Liver (tissue), 9 donors: ENCODE data around the gene TRHDE. TPM values are rescaled to one million over a fixed set of nuclear protein-coding genes. Genes with fewer than 3 reads are reported as not detected.

Source experiments
- DNase-seq: peaks from one replicate; pipeline ENCODE4 v3.0.0-alpha.2; 2017; ENCODE audit warnings: low spot score
- H3K27ac ChIP-seq, 2 donors: one replicate each; pipeline ENCODE4 v1.7.0; 2013; ENCODE audit warnings: inconsistent platforms in 2 of 2, low read length in 2 of 2, control low read depth in 1 of 2, low read depth in 1 of 2, mild to moderate bottlenecking in 1 of 2
- H3K27me3 ChIP-seq, 4 donors: one replicate each; pipeline versions ENCODE4 v1.6.1 to v1.7.0; 2013; ENCODE audit warnings: low read length in 3 of 4, inconsistent platforms in 1 of 4, mild to moderate bottlenecking in 1 of 4, moderate library complexity in 1 of 4; ENCODE audit not compliant: control insufficient read depth in 4 of 4, insufficient read depth in 4 of 4
- H3K36me3 ChIP-seq, 4 donors: one replicate each; pipeline versions ENCODE4 v1.6.1 to v1.7.0; 2013; ENCODE audit warnings: low read length in 3 of 4, mild to moderate bottlenecking in 3 of 4, low read depth in 1 of 4, moderate library complexity in 1 of 4; ENCODE audit not compliant: control insufficient read depth in 4 of 4, insufficient read depth in 3 of 4
- H3K4me1 ChIP-seq, 4 donors: one replicate each; pipeline versions ENCODE4 v1.6.1 to v1.7.0; 2013; ENCODE audit warnings: low read length in 3 of 4, mild to moderate bottlenecking in 3 of 4, moderate library complexity in 1 of 4; ENCODE audit not compliant: control insufficient read depth in 4 of 4, insufficient read depth in 4 of 4
- H3K4me3 ChIP-seq, 3 donors: one replicate each; pipeline versions ENCODE4 v1.6.1 to v1.7.0; 2013; ENCODE audit warnings: low read length in 3 of 3, control low read depth in 1 of 3, low read depth in 1 of 3, mild to moderate bottlenecking in 1 of 3
- H3K9ac ChIP-seq, 2 donors: one replicate each; pipeline ENCODE4 v1.7.0; 2013; ENCODE audit warnings: low read length in 2 of 2, mild to moderate bottlenecking in 2 of 2, moderate library complexity in 2 of 2, control low read depth in 1 of 2, low read depth in 1 of 2
- H3K9me3 ChIP-seq, 4 donors: one replicate each; pipeline versions ENCODE4 v1.6.1 to v1.7.0; 2013; ENCODE audit warnings: low read length in 3 of 4; ENCODE audit not compliant: control insufficient read depth in 4 of 4
- CTCF ChIP-seq: fragments of 150-350 bp; IDR thresholded peaks from 2 replicates; pipeline ENCODE4 v1.5.1; 2017; ENCODE audit warnings: improper control_type of control experiment, low read depth, low read length; ENCODE audit not compliant: missing input control
- EGR1 ChIP-seq, 2 donors: IDR thresholded peaks; 2 replicates each; pipeline ENCODE4 v1.6.1; 2016 to 2018; ENCODE audit warnings: antibody characterized with exemption in 2 of 2, low read depth in 2 of 2
- FOXA2 ChIP-seq: IDR thresholded peaks from 2 replicates; pipeline ENCODE4 v1.6.1; 2016; ENCODE audit warnings: antibody characterized with exemption
- HNF4A ChIP-seq, 2 donors: conservative IDR thresholded peaks; 2 replicates each; pipeline ENCODE4 v1.6.1; 2016; ENCODE audit warnings: antibody characterized with exemption in 2 of 2, mild to moderate bottlenecking in 2 of 2
- HNF4G ChIP-seq: IDR thresholded peaks from 2 replicates; pipeline ENCODE4 v1.6.1; 2016; ENCODE audit warnings: antibody characterized with exemption
- JUND ChIP-seq, 2 donors: IDR thresholded peaks; 2 replicates each; pipeline ENCODE4 v1.6.1; 2016; ENCODE audit warnings: antibody characterized with exemption in 2 of 2
- MAX ChIP-seq: IDR thresholded peaks from 2 replicates; pipeline ENCODE4 v1.6.1; 2016; ENCODE audit warnings: antibody characterized with exemption
- RXRA ChIP-seq, 2 donors: IDR thresholded peaks; 2 replicates each; pipeline ENCODE4 v1.6.1; 2017 to 2018; ENCODE audit warnings: antibody characterized with exemption in 2 of 2, mild to moderate bottlenecking in 1 of 2
- SP1 ChIP-seq: IDR thresholded peaks from 2 replicates; pipeline ENCODE4 v1.6.1; 2018; ENCODE audit warnings: antibody characterized with exemption, mild to moderate bottlenecking
- TAF1 ChIP-seq: conservative IDR thresholded peaks from 2 replicates; pipeline ENCODE4 v1.6.1; 2016; ENCODE audit warnings: antibody characterized with exemption, mild to moderate bottlenecking
- YY1 ChIP-seq: IDR thresholded peaks from 2 replicates; pipeline ENCODE4 v1.6.1; 2016; ENCODE audit warnings: antibody characterized with exemption, mild to moderate bottlenecking
- WGBS: extraction: QIAGEN DNeasy Blood & Tissue Kit; methylation state at CpG from one replicate; pipeline ENCODE4 v1.1.7; 2013; 5-methylcytosine and 5-hydroxymethylcytosine counted together
- polyA plus RNA-seq, 2 donors: library from polyadenylated mRNA; stranded (reverse) in 1 of 2; unstranded in 1 of 2; fragments of 200-250 nt in 1 of 2; fragments of >200 nt in 1 of 2; fragmentation: Nextera tagmentation in 1 of 2; extraction: Ambion mirVana in 1 of 2; gene quantifications; one replicate each; pipeline versions ENCODE4 v1.2.1 to v1.2.3, GENCODE V29; 2013 to 2015
- total RNA-seq, 2 donors: library from RNA; depleted of rRNA; stranded (reverse); fragments of >200 nt; gene quantifications; one replicate each; pipeline ENCODE4 v1.2.3, GENCODE V29; 2014
- TF ChIP-seq, protein P1 (sequence below): IDR thresholded peaks from 2 replicates; pipeline ENCODE4 v1.6.1; 2016; ENCODE audit warnings: antibody characterized with exemption, mild to moderate bottlenecking
- TF ChIP-seq, protein P2 (sequence below): IDR thresholded peaks from 2 replicates; pipeline ENCODE4 v1.6.1; 2016; ENCODE audit warnings: antibody characterized with exemption
- donor health status: healthy.
- donor health status: healthy.
- donor health status: healthy.
- donor health status: healthy.
- donor health status: healthy.

Gene TRHDE
- total and polyA plus RNA-seq, 4 donors: 0.05 to 0.17 (median 0.14) TPM; not detected in 1

DNA sequence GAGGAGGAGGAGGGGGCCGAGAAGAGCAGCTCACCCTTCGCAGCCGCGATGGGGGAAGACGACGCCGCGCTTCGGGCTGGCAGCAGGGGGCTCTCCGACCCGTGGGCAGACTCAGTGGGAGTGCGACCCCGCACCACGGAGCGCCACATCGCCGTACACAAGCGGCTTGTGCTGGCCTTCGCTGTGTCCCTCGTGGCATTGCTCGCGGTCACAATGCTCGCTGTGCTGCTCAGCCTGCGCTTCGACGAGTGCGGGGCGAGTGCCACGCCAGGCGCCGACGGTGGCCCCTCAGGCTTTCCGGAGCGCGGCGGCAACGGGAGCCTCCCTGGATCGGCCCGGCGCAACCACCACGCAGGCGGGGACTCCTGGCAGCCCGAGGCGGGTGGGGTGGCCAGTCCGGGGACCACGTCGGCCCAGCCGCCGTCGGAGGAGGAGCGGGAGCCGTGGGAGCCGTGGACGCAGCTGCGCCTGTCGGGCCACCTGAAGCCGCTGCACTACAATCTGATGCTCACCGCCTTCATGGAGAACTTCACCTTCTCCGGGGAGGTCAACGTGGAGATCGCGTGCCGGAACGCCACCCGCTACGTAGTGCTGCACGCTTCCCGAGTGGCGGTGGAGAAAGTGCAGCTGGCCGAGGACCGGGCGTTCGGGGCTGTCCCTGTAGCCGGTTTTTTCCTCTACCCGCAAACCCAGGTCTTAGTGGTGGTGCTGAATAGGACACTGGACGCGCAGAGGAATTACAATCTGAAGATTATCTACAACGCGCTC, 745 bp downstream of the TRHDE start (continued):
- TF ChIP-seq, protein P1, sequence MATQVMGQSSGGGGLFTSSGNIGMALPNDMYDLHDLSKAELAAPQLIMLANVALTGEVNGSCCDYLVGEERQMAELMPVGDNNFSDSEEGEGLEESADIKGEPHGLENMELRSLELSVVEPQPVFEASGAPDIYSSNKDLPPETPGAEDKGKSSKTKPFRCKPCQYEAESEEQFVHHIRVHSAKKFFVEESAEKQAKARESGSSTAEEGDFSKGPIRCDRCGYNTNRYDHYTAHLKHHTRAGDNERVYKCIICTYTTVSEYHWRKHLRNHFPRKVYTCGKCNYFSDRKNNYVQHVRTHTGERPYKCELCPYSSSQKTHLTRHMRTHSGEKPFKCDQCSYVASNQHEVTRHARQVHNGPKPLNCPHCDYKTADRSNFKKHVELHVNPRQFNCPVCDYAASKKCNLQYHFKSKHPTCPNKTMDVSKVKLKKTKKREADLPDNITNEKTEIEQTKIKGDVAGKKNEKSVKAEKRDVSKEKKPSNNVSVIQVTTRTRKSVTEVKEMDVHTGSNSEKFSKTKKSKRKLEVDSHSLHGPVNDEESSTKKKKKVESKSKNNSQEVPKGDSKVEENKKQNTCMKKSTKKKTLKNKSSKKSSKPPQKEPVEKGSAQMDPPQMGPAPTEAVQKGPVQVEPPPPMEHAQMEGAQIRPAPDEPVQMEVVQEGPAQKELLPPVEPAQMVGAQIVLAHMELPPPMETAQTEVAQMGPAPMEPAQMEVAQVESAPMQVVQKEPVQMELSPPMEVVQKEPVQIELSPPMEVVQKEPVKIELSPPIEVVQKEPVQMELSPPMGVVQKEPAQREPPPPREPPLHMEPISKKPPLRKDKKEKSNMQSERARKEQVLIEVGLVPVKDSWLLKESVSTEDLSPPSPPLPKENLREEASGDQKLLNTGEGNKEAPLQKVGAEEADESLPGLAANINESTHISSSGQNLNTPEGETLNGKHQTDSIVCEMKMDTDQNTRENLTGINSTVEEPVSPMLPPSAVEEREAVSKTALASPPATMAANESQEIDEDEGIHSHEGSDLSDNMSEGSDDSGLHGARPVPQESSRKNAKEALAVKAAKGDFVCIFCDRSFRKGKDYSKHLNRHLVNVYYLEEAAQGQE: no peak
- TF ChIP-seq FOXA2 (no peak), YY1 (no peak)

GRCh38 chr12:72273499-72273837, 1.3 kb downstream of the TRHDE start:
- peaks cover 0 to 7% (median under 1%) of the 10 kb centered on the region in 4 donors for H3K27me3 ChIP-seq
- H3K4me1 ChIP-seq: peaks cover 12 to 33% (median 24%) of the 10 kb centered on the region in 4 donors
- H3K9ac ChIP-seq: no peak overlapping the region
- peak overlapping the region; percentile 40 to 52 for H3K27ac ChIP-seq
- no peak for TF ChIP-seq HNF4G
- no peak for TF ChIP-seq SP1
- TF ChIP-seq EGR1 (IDR thresholded peaks at IDR 0.05; ENCODE audit: low read depth in 2 of 2): no peak
- TF ChIP-seq, protein P2, sequence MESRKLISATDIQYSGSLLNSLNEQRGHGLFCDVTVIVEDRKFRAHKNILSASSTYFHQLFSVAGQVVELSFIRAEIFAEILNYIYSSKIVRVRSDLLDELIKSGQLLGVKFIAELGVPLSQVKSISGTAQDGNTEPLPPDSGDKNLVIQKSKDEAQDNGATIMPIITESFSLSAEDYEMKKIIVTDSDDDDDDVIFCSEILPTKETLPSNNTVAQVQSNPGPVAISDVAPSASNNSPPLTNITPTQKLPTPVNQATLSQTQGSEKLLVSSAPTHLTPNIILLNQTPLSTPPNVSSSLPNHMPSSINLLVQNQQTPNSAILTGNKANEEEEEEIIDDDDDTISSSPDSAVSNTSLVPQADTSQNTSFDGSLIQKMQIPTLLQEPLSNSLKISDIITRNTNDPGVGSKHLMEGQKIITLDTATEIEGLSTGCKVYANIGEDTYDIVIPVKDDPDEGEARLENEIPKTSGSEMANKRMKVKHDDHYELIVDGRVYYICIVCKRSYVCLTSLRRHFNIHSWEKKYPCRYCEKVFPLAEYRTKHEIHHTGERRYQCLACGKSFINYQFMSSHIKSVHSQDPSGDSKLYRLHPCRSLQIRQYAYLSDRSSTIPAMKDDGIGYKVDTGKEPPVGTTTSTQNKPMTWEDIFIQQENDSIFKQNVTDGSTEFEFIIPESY: no peak
- no peak for TF ChIP-seq RXRA (IDR thresholded peaks at IDR 0.05)
- no peak for TF ChIP-seq MAX
- 4% methylated on average over 24 of the region's 24 CpGs for WGBS
- no peaks in the 10 kb centered on the region for H3K9me3 ChIP-seq
- DNase-seq: no peak
- H3K36me3 ChIP-seq: no peaks in the 10 kb centered on the region
- H3K4me3 ChIP-seq: peak overlapping the region in 2 of 3 donors; percentile 51 to 53

- WGBS: 10% methylated on average over 17 of the region's 17 CpGs
- Histone ChIP-seq H3K4me3 (peak overlapping the region in 2 of 3 donors; percentile 51 to 53), H3K27ac (peak overlapping the region; percentile 40 to 52), H3K4me1 (peaks cover 12 to 37% (median 24%) of the 10 kb centered on the region in 4 donors), H3K36me3 (no peaks in the 10 kb centered on the region), H3K27me3 (peaks cover 0 to 7% (median under 1%) of the 10 kb centered on the region in 4 donors), H3K9ac (no peak overlapping the region), H3K9me3 (no peaks in the 10 kb centered on the region)
- TF ChIP-seq TAF1 (no peak), SP1 (no peak), JUND (IDR thresholded peaks at IDR 0.05) (no peak), CTCF (no peak), HNF4G (no peak), HNF4A (conservative IDR thresholded peaks at IDR 0.05) (no peak)
- TF ChIP-seq, protein P1: no peak
- no peak for DNase-seq
Observed at GRCh38 chr12:72273851-72274351, 1.7 kb downstream of the TRHDE start.
